HG03442 (cell line): ENCODE results near the gene SMURF1.

ENCODE experiments used
- ATAC-seq: cut with Tn5 transposase; IDR thresholded peaks from one replicate; pipeline ENCODE4 v1.9.1; 2021; ENCODE audit warnings: mild to moderate bottlenecking, moderate library complexity; ENCODE audit not compliant: unreplicated experiment

SMURF1 gene

DNA sequence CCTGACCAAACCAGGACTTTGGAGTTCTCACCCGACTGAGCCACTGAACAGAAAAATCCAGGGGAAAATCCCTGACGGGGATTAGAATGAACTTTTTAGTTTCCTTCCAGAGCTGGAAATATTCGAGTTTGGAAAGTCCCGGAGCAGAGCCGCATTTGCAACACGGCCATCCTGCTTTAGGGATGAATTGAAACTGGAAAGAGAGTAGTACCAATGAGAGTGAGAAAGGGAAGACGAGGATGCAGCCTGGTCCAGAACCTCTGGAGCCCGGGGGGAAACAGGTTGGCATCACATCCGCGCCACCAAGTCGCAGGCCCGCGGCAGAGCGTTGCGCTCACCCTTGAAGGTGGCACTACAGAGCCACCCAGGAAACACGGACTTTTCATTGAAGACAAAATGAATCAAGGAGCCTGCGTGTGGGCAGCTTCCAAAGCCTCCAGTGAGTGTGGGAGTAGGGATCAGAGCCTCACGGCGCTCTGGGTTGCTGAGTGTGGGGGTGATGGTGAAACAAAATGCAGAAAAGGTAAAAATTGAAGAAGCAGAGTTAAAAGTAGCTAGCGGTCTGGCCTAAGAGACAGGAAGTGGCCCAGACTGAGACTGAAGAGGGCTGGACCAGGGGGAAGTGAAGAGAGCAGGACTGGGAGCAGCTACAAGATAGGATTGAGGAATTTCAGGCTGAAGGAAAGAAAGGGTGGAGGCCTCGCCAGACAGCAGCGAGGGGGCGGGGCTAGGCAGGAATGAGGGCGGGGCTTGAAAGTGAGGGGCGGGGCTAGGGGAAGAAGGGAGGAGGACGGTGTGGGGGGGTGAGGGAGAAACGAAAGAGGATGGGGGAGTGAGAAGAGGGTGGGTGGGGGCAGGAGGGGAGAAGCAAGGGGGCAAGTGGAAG is 1.8 kb downstream of the SMURF1 start:
- no peak for ATAC-seq

DNA sequence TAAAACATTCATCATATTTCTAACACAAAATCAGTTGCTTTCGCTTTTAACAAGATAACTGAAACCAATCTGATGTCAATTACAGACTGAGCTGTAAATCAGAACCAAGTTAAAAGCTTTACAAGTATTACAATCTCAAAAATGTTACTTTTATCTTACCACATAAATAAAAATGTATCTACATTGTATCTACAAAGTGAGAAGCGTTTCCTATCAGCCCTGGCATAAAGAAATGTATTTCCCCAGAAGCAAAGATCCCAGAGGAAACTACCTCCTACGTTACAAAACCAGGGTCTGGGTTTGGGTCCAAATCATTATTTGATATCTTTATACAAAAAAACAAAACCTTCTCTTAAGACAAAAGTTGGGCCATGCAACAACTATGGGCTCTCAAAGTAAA is 2.6 kb downstream of the SMURF1 start:
- no peak for ATAC-seq

DNA sequence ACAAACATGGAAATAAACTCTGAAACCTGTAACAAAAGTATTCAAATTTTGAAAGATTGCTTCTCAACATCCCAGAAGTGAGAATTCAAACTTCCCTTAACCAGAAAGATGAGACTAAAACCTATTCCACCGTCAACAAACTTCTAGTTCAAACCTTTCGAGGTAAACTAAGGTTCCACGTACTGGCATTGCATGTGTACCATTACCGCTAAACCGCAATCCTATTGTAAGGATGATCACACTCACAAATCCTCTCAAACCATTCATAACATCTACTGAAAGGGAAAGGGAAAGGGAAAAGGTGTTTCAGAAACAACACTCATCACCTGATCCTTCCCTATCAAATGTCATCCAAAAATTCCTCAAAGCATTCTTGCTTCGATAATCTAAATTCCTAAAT is 3.1 kb downstream of the SMURF1 start:
- ATAC-seq = no peak

DNA sequence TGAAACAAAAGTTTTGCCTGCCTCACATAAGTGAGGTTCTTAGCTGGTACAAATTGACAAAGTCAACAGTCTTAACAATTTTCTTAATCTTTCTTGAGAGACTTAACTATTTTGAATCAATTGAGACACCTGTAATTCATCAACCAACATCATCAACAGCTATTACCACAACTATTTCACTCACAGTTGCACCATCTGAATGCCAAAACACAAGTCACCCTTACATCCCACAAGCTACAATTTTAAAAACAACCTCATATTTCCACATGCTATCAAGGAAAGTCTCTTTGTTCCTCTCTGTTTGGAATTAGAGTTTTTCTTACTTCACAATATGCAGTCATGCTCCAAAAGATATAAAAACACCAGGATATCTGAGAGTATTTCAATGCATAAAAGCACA is 4.9 kb downstream of the SMURF1 start:
- no peak for ATAC-seq

DNA sequence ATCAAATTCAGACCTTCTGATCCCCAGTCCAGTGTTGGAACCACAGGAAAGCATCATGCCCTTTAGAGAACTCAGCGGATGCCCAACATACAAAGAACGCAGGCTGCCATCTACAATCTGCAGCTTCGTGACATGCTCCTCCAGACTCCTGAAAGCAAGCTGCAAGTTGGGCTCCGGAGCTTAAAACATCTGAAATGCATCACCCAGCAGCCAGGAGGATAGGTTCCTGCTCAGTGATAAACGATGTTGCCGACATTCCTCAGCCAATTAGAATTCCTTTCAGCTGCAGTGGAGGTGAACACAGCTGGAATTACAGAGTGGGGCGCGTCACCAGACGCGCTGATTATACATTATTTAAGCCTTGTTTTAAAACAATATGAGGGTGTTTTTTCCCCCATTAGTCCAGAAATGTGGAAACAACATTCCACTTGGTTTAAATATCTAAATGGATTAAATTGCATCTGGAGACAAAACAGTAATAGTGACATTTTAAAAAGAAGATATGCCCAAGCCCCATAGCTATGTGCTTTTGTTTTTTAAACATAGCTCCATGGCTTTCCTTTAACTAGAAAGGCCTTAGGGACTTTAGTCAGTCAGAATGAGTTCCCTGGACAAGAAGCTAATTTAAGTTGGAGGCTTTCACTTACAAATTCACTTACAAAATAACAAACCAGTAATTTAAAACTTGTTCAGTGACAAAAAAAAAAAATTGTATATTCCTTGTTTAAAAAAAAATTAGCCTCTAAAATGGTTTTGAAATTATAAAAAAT is 6.3 kb downstream of the SMURF1 start:
- ATAC-seq = no peak

DNA sequence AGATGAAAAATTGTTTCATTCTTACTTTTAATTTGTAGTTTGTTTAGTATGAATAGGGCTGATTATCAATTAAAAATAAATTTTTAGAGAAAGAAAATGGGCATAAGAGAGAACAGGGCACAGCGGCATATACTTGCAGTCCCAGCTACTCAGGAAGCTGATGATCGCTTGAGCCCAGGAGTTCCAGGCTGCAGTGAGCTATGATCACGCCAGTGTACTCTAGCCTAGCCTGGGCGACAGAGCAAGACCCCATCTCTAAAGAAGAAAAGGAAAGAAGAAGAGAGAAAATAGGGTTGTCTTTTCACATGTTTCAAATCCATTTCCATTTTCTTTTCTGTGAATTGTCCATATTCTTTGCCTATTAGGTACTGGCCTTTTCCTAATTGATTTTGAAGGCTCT is 8.0 kb downstream of the SMURF1 start:
- ATAC-seq = no peak

DNA sequence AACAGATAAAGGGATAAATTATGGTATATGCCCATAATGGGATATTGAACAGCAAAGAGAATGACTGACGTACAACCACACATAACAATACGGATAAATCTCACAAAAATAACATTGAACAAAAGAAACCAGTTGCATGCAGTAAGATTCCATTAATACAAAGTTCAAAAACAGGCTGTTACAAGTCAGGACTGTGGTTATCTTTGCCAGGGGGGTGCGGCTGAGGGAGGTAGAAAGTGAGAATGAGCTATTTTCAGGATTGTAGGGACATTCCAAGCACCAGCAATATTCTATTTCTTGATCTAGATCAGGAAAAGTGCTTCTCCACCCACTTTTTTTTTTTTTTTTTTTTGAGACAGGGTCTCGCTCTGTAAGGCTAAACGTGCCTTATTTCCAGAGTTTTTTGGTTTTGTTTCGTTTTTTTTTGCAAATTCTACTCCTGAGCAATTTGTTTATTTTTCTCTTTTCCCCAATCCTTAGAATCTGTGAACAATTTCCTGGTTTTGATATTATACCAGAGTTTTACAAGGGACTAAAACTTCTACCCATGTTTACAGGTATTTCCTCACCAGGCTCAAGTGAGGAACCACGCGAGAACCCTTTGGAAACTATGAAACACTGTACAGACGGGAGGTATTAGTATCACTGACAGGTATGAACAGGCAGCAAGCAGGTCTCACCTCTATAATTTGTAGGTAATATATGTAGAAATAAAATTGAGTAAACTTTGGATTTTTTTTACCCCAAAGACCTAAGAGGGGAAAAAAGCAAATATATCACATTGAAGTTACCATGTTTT is 9.9 kb downstream of the SMURF1 start:
- ATAC-seq = no peak

DNA sequence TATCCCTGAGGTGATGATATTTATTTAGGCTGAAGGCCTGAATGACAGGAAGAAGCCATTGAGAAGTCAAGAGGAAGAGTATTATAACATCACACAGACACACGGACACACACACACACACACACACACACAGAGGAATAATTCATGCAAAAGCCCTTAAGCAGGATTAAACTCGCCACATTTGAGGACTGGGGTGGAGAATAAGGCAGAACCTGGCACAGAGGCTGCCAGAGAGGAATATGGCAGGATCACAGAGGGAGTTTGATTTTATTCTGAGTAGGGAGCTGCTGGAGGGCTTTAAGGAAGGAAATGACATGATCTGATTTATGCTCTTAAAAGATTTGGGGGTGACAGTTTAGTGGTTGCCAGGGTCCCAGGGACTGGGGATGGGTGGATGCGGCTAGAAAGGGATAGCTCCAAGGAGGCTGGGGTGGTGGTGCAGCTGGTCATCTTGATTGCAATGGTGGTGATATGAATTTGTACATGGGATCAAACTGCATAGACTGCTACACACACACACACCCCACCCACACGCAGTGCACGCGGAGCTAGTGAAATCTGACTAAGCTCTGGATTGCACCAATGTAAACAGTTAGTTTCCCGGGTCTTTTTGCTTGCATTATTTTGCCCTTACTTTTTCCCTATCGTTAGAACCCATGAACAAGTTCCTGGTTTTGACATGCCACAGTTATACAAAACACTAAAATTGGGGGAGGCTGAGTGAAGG is 11.2 kb downstream of the SMURF1 start:
- no peak for ATAC-seq

DNA sequence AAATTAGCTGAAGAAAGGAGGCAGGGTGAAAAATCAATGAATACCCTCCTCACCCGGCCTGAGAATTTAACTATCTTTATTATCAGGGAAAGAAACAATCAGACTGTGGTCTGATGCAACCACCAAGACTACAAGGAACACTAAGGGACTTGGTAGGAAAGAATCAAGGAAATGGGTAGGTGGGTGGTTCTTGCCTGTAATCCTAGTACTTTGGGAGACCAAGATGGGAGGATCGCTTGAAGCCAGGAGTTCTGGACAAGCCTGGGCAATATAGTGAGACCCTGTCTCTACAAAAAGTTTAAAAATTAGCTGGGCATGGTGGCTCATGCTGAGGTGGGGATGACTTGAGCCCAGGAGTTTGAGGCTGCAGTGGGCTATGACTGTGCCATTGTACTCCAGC is 12.6 kb downstream of the SMURF1 start:
- ATAC-seq = no peak

DNA sequence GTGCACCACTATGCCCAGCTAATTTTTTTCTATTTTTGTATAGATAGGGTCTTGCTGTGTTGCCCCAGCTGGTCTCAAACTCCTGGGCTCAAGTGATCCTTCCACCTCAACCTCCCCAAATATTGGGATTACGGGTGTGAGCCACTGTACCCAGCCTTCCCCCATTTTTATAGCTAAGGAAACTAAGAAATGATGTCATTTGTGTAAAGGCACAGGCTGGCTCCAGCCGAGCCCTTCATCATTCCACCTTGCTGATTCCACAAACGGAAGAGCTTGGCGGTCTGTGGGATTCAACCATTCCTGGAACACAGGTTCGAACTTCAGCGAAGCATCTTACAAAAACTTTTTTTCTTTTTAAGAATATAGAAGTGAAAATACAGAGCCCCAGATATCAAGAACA is 14.4 kb downstream of the SMURF1 start:
- ATAC-seq = no peak

DNA sequence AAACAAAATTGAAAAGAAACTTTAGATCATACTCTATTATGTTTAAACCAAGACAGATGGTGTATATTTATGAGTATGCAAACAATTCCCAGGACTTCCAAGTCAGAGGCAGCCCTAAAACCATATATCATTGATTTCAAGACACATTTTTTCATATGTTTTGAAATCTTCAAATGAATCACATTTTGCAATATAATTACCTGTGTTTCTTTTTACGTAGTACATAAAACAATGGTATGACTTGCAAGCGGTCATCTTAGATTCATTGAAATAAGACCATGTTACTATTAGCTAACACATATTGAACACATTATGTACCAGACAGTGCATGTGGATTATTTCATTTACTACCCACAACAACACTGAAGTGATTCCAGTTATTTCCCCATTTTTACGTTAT is 14.9 kb downstream of the SMURF1 start:
- no peak for ATAC-seq

DNA sequence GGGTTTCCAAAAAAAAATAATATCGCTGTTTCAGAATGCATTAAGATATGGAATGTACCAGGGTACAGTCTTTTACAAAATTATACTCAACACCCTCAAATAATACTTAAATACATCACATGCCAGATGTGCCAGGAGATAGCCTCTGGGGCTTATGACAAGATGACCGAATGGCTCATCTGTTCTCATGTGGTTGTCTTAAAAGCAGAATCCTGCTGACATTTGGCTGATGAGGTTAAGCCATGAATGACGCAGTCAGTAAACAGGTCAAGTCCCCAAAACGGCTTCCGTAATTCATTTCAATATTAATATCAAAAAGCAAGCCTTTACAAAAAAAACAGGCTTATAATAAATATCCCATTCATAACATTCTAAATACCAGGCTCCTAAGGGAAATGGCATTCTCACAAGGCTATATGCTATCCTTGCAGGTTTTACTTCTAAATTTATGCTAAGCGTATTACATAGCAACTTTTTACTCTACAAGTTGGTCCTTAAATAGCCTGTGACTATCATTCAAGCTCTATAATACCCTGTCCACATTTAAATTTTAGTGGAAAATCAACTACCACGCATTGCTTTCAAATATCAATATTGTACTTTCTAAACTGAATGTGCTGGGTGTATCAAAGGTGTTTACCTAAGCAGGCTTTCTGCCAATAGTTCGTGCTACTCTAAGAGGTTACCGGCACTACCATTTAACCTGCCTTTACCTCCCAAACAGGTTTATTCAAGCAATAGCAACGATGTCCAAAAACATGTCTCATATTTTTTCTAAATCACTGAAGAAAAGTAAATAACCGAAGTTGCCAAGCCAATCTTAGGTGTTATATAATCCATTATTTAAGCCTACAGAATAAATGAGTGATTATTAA is 15.6 kb downstream of the SMURF1 start:
- ATAC-seq = no peak

DNA sequence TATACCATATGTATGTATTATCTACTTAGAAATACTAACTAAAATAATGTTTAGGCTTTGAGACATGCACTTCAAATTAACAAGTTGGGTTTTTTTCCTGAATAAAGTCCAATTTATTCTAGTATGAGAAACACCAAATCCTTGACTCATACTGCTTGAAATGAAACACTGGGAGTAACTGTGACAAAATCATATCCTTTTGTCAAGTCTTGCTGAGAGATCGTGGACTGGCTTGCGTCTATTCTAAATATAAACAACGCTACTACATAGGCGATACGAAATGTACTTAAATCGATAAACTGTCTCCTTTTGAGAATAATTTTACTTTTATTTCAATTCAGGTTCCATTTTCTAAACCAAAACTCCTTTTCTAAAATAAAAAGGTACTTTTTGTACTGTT is 16.3 kb downstream of the SMURF1 start:
- ATAC-seq = no peak

DNA sequence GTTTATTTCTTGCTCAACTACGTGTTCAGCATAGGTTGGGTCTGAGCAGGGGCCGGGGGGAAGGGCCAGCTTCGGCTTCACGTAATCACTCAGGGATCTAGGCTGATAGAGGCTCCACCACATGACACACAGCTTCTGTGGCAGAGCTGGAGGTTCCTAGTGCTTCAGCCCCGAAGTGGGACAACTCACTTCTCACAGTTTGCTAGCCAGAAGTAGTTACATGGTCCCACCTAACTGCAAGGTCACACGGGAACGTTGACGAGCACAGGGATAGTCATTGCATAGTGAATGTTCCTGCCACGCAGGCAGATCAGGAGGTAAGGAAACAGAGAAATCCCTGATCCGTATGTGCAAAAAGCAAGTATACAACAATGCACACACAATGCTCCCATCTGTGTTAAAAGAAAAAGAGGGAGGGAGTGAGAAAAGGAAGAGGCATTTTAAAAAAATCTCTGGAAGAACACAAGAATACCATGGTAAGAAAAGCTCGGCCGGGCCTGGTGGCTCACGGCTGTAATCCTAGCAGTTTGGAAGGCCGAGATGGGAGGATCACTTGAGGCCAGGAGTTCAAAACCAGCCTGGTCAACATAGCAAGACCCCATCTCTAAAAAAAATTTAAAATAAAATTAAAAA is 16.9 kb downstream of the SMURF1 start:
- ATAC-seq = no peak

DNA sequence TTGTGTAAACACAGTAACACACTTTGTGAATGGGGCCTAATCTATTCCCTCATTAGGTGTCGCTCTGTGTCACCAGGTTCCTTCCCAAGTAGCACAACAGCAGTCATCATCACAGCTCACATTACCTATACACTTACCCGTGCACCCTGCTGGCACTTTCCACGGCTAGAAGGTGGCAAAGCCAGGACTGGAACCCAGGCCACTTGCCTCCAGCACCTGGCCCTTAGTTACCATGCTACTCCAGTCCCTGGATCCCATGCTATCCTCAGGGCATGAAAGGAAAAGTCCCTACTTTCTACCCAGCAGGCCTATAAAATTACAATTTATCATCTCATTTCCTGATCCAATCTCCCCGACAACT is 18.4 kb downstream of the SMURF1 start:
- no peak for ATAC-seq

DNA sequence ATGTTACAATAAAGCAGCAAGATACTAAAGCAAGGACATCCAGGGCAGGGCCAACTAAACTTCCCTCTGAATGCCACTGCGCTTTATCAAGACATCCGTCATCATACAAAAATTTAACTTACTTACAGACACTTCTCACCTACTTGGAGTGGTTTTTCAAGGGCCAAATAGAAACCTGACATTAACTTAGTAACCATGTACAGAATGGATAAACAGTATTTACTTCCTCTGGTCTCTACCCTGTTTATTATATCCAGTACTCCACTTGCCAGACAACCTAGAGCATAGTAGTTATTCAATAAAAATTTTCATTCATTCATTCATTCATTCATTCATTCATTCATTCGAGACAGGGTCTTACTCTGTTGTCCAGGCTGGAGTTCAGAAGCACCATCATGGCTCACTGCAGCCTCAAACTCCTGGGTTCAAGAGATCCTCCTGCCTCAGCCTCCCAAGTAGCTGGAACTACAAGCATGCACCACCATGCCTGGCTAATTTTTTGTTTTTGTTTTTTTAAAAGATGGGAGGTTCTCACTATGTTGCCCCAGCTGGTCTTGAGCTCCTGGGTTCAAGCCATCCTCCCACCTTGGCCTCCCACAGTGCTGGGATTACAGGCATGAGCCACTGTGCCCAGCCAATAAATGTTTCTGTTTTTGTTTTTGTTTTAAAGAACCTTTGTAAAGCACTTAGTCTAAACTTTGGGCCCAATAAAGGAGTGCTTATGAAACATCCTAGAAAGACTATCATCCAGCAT is 19.0 kb downstream of the SMURF1 start:
- ATAC-seq = no peak

DNA sequence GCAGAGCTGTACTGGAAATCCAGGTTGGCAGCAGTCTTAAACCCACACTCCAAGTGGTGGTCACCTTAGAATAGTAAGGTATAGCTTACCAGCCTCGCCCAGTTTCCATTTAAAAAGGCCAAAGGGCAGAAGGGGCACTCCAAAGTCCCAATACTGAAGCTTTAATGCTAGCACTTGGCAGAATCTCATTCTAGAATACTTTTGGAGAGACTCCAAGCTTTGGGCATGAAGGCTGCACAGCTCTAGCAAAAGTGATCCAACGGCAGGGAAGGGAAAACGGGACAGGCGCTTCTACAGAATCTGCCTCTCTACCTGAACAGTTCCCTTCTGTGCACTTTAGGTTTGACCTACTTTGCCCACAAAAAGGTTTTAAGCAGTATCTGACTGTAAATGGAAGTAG is 19.7 kb downstream of the SMURF1 start:
- no peak for ATAC-seq

DNA sequence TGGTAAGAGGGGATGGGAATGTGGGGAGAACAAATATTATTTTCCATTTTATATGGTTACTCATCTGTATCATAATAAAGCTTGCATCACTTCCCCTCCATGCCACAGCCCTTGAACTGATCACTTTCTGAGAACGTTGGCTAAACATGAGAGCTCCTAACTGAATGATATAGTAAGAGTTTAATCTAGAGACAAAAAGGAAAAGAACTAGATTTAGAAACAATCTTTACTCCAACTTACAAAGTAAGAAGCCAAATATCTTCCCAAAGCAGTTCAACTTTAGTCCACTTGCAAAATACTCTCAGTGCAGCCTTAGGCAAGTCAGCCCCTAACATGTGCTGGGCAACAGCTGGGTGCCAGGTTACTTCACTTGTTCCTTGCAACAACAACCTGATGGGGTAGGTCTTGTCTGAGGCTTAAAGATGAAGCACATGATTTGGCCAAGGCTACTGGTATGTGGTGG is 20.3 kb downstream of the SMURF1 start:
- ATAC-seq = no peak

DNA sequence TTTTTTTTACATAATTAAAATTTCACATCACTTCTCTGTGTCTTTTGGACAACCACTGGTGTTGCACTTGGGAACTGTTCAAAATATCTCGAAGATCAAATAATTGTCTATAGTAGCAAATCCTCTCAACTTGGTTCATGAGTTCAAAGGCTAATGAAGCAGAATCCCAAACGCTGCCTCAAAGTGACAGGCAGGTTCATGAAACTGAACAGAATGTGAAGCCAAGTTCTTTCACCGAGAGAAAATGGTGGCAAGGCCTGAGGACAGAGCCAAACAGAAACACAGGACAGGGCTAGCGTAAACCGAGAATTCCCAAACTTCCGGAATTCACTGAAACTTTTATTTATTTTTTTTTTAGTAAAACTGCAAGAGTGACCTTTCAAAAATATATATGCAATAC is 21.1 kb downstream of the SMURF1 start:
- no peak for ATAC-seq
